Gastroesophageal sphincter (tissue), 3 donors: Measurements from ENCODE around the gene OTOA.

Source experiments
- EP300 ChIP-seq: sonication (generic); formaldehyde crosslinking; IDR thresholded peaks from one replicate; pipeline ENCODE4 v1.6.1; 2017; ENCODE audit warnings: antibody characterized with exemption, mild to moderate bottlenecking
- POLR2A ChIP-seq, 2 donors: fragments of 450-650 bp; IDR thresholded peaks; one replicate each; pipeline ENCODE4 v1.6.1; 2017; ENCODE audit warnings: antibody characterized with exemption in 2 of 2, mild to moderate bottlenecking in 2 of 2, moderate library complexity in 1 of 2
- POLR2AphosphoS5 ChIP-seq: sonication (generic); formaldehyde crosslinking; IDR thresholded peaks from one replicate; pipeline ENCODE4 v1.6.1; 2017; ENCODE audit warnings: antibody characterized with exemption
- TF ChIP-seq, protein P1 (sequence below), 4 experiments: fragments of 200-600 bp in 2 of 4; fragments of 450-650 bp in 2 of 4; sonication (generic) in 1 of 4; IDR thresholded peaks; one replicate each; pipeline ENCODE4 v1.5.1; 2017 to 2019; ENCODE audit warnings: antibody characterized with exemption in 4 of 4, mild to moderate bottlenecking in 2 of 4, moderate library complexity in 2 of 4

DNA sequence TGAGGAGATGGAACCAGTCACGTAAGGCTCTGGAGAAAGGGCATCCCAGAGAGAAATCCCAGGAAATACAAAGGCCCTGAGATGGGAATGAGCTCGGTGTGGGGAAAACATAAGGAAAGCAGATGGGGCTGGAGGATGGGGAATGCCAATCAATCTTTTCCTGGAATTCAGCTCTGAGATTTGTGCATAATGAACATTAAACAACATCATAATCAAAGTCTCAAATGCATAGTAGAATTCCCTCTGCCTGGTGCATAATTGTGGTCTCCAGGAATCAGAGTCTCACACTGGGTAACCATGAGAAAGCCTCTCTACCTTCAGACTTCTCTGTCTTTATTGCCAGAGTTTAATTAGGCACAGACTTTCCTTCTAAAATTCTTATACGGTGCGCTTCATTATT lies 30.8 kb downstream of the OTOA start:
- TF ChIP-seq, protein P1, sequence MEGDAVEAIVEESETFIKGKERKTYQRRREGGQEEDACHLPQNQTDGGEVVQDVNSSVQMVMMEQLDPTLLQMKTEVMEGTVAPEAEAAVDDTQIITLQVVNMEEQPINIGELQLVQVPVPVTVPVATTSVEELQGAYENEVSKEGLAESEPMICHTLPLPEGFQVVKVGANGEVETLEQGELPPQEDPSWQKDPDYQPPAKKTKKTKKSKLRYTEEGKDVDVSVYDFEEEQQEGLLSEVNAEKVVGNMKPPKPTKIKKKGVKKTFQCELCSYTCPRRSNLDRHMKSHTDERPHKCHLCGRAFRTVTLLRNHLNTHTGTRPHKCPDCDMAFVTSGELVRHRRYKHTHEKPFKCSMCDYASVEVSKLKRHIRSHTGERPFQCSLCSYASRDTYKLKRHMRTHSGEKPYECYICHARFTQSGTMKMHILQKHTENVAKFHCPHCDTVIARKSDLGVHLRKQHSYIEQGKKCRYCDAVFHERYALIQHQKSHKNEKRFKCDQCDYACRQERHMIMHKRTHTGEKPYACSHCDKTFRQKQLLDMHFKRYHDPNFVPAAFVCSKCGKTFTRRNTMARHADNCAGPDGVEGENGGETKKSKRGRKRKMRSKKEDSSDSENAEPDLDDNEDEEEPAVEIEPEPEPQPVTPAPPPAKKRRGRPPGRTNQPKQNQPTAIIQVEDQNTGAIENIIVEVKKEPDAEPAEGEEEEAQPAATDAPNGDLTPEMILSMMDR (IDR thresholded peaks at IDR 0.05) = no peak
- TF ChIP-seq POLR2AphosphoS5 (no peak), POLR2A (IDR thresholded peaks at IDR 0.05) (no peak), EP300 (no peak)
